ENCODE data around the gene PTPRK.

DNA sequence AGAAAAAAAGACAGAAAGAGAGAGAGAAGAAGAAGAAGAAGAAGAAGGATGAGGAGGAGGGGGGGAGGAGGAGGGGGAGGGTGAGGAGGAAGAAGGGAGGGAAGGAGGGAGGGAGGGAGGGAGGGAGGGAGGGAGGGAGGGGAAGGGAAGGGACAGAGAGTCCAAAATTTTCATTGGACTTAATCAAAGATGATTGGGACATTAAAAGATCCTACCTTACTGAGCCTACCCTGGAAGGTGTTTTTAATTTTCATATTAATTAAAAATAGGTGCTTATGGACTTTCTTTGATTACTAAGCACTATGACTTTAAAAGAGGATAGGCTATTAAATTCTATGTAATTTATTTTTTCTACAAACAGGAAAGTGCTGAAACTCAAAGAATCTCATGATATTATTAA is 319.6 kb downstream of the PTPRK start:
- TF ChIP-seq, protein P1, sequence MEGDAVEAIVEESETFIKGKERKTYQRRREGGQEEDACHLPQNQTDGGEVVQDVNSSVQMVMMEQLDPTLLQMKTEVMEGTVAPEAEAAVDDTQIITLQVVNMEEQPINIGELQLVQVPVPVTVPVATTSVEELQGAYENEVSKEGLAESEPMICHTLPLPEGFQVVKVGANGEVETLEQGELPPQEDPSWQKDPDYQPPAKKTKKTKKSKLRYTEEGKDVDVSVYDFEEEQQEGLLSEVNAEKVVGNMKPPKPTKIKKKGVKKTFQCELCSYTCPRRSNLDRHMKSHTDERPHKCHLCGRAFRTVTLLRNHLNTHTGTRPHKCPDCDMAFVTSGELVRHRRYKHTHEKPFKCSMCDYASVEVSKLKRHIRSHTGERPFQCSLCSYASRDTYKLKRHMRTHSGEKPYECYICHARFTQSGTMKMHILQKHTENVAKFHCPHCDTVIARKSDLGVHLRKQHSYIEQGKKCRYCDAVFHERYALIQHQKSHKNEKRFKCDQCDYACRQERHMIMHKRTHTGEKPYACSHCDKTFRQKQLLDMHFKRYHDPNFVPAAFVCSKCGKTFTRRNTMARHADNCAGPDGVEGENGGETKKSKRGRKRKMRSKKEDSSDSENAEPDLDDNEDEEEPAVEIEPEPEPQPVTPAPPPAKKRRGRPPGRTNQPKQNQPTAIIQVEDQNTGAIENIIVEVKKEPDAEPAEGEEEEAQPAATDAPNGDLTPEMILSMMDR (IDR thresholded peaks at IDR 0.05 in 2 of 3, conservative IDR thresholded peaks at IDR 0.05 in 1 of 3; ENCODE audit: borderline replicate concordance in 1 of 3, insufficient read depth in 1 of 3, low read depth in 2 of 3, low read length in 2 of 3) = no peak
- TF ChIP-seq RAD21 (IDR thresholded peaks at IDR 0.05; ENCODE audit: low read depth) (no peak), YY1 (IDR thresholded peaks at IDR 0.05; ENCODE audit: extremely low read depth, insufficient replicate concordance, low read depth, low read length) (no peak), POLR2A (IDR thresholded peaks at IDR 0.05; ENCODE audit: borderline replicate concordance, extremely low read depth, insufficient read depth, insufficient read length) (no peak), EZH2 (IDR thresholded peaks at IDR 0.05) (no peak), EZH2phosphoT487 (IDR thresholded peaks at IDR 0.05; ENCODE audit: borderline replicate concordance) (no peak), POLR2AphosphoS5 (IDR thresholded peaks at IDR 0.05; ENCODE audit: low read depth, low read length) (no peak)
- TF ChIP-seq, protein P2, sequence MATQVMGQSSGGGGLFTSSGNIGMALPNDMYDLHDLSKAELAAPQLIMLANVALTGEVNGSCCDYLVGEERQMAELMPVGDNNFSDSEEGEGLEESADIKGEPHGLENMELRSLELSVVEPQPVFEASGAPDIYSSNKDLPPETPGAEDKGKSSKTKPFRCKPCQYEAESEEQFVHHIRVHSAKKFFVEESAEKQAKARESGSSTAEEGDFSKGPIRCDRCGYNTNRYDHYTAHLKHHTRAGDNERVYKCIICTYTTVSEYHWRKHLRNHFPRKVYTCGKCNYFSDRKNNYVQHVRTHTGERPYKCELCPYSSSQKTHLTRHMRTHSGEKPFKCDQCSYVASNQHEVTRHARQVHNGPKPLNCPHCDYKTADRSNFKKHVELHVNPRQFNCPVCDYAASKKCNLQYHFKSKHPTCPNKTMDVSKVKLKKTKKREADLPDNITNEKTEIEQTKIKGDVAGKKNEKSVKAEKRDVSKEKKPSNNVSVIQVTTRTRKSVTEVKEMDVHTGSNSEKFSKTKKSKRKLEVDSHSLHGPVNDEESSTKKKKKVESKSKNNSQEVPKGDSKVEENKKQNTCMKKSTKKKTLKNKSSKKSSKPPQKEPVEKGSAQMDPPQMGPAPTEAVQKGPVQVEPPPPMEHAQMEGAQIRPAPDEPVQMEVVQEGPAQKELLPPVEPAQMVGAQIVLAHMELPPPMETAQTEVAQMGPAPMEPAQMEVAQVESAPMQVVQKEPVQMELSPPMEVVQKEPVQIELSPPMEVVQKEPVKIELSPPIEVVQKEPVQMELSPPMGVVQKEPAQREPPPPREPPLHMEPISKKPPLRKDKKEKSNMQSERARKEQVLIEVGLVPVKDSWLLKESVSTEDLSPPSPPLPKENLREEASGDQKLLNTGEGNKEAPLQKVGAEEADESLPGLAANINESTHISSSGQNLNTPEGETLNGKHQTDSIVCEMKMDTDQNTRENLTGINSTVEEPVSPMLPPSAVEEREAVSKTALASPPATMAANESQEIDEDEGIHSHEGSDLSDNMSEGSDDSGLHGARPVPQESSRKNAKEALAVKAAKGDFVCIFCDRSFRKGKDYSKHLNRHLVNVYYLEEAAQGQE (IDR thresholded peaks at IDR 0.05; ENCODE audit: low read depth) = no peak
